Fibroblast of skin of back (primary cell): ENCODE results near the gene URM1.
"Not testable (repeated sequence)": the region's sequence is repeated elsewhere in the genome, so short reads cannot be mapped to it uniquely, and the experiment has no call there.

ENCODE experiments used
- DNase-seq: peaks from one replicate; pipeline ENCODE4 v3.0.0-alpha.2; 2013

URM1 gene

DNA sequence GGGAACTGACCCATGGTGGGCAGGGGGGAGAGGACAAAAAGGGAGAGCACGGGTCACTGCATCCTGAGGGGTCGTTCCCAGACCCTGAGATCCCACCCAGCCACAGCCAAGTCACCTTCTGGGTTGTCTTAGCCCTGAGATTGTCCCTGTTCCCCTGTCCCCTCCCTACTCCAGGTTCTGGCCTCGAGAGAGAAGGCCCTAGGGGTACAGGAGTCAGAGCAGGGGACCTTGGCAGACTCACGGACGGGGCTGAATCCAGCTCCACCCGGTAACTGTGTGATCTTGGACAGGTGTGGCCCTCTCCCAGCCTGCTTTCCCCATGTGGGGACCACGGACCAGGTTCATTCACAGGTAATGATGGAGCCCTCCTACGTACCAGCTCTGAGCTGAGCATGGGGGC, 38.3 kb downstream of the URM1 start:
- no peak for DNase-seq

DNA sequence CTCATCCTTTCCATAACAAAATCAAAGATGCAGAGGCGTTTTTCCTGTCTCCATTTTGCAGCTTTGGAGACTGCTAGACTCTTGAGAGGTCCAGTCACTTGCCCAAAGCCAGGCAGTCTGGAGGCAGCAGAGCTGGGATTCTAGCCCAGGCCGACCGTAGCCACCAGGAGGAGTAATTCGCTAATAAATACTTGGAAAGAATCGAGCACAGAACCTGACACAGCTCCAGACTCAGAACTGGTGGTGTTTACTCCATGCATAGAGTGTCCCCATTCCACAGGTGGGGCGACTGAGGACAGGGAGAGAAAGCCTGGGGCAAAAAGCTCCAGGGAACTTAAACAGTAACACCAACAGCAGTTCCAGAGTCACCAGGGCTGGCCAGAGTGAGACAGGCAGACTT, 38.8 kb downstream of the URM1 start:
- DNase-seq: peak; percentile 29

DNA sequence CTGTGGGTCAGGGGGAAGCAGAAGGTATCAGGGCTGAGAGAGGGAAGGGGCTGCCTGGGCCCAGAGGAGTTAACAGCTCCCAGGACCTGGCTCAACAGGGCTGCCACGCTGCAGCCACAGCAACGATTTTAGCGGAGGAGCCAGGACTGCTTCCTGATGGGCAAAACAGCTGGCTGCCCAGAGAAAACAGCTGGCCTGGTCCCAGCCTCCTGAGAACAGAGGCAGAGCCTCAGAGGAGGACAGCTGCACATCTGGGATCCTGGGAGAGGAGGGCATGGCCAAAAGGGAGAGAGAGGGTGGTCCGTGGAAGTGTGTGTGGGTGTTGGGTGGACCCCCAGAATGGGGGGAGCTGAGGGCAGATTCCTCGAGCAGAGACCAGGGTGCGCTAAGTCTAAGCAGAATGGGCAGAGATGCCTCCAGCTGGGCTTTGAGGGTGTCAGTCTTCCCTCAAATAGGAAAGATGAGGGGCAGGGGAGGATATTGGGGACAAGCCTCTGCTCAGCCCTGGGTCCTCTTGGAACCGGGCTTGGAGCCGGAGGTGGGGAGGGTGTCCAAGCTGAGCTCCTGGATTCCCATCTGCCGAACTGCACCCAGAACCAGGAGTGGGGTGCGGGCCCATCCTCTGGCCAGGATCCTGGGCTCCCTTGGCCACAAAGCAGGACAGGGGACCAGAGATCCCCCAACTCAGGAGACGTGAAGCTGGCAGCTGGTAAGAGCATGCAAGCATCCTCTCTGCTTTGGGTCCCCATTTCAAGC, 40.4 kb downstream of the URM1 start:
- no peak for DNase-seq

DNA sequence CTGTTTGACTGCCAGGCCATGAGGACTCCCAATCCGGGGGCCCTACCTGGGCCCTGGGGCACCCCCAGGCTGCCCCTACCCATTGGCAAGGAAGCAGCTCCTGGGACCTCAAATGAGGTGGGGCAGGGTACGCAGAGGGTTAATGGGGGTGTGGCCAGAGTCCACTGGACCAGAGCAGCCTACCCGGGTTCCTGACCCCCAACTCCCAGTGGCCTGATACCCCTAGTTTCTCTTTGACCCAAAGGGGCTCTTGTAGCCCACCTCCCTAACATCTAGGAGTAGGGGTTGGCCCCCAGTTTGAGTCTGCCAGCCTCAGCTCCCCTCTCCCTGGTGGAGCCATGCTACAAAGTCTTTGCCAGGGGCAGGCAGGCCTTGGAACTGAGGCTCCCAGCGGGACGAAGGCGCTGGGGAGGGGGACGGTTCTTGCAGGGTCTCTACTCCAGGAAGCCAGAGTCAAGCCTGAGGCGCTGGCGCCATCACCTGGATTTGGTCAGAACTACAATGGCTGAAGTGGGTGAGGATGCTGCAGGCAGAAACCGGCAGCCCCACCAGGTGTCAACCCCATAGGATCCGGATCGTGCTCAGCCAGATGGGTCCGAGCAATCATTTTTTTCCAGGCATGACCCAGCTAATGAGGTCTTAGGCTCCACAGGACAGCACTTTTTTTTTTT, 41.1 kb downstream of the URM1 start:
- peak; percentile 40 for DNase-seq

DNA sequence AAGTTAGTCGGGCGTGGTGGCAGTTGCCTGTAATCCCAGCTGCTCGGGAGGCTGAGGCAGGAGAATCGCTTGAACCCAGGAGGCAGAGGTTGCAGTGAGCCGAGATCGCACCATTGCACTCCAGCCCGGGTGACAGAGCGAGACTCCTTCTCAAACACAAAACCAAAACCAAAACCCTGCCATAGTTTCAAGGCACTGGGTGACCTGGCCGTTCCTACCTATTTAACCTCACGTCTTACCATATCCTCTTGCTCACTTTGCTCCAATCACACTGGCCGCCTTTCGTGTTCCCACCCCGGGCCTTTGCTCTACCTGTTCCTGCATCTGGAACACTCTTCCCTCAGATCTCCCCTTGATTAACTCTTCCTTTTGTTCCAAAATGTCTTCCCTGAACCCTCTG, 42.6 kb downstream of the URM1 start:
- not testable (repeated sequence) for DNase-seq

DNA sequence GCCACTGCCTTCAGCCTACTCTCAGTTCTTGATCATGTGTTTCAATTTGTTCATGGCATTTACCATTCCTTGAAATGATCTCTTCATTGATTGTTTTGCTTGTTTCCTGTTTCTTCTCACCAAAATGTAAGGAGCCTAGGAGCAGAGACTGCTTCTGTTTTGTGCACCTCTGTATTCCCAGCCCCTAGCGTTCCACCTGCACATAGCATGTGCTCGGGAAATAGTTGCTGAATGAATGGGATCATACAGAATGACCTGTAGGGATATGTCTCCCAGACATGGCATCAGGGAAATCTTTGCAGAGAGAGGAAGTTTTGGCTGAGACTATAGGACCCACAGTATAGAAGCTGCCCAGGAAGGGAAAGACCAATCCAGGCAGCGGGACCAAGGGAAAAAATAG, 43.3 kb downstream of the URM1 start:
- DNase-seq: no peak

DNA sequence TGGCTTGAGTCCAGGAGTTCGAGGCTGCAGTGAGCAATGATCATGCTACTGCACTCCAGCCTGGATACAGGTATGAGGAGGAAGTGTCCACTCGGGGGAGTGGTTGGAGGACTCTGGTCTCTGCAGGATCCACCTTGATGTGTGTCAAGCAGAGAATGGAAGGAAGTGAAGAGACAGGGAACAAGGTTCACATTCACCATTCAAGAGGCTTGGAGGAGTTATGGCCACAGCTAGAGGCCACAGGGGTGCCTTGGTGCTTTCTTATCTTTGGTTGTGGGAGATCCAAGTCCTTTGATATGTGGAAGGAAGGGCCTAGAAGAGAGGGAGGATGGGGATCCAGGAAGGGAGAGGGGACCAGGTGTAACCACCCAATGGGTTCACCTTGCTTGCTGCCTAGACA, 44.1 kb downstream of the URM1 start:
- DNase-seq: no peak

DNA sequence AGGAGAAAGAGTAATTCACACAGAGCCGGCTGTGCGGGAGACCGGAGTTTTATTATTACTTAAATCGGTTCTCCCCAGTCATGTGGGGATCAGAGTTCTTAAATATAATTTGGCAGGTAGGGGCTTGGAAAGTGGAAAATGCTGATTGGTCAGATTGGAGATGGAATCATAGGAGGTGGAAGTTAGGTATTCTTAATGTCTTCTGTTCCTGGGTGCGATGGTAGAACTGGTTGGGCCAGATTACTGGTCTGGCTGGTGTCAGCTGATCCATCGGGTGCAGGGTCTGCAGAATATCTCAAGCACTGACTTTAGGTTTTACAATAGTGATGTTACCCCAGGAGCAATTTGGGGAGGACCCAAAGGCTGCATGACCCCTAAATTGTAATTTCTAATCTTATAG, 44.8 kb downstream of the URM1 start:
- no peak for DNase-seq

DNA sequence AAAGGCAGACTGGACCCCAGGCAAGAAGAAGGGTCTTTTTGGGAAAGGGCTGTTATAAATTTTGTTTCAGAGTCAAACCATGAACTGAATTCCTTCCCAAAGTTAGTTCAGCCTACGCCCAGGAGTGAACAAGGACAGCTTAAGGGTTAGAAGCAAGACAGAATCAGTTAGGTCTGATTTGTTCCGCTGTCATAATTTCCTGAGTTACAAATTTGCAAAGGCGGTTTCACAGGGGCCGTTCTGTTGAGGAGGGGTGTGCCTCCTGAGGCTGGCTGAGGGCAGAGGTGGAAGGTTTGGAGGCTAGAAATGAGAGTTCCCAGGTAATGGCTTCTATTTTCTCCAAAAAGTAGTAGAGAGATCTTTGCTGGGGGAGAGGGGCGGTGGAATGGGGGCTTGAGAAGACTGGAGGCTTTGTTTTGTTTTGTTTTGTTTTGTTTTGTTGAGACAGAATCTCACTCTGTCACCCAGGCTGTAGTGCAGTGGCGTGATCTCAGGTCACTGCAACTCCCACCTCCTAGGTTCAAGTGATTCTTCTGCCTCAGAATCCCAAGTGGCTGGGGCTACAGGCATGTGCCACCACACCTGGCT, 45.4 kb downstream of the URM1 start:
- no peak for DNase-seq

DNA sequence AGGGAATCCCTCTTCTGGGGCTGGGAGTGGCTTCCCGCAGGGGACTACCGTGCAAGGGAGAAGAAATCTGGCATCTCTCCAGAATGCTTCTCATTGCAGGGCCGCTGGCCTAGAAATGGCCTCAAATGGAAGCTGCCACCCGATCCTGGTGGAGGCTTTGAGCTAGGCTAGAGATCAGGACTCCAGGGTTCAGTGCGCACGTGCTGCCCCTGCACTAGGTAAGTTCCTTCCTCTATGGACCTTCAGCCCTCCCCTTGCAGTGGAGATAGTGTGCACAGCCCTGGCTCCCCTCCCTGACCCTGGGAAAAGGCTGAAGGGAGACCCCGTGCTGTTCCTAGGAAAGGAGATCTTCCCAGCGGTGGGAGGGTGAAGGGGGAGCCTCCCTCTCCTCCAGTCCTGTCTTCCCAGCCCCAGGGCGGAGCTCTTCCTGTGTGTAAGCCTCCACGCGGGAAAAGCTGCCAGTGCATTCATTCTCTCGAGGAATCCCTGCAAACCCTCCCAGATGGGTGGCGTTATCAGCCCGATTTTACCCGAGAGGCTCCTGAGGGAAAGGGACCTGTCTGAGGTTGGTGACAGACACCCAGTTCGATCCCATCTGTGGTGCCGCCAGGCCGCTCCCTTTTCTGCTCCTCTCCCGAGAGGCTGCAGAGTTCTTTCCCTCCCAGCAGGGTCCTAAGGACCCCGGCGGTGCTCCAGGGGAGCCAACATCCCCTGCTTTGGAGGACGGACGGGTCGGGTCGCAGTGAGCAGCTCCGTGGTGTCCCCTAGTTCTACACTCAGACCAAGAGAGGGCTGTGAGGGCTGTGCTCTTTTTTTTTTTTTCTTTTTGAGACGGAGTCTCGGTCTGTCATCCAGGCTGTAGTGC, 48.1 kb downstream of the URM1 start:
- DNase-seq: peak; percentile 61

DNA sequence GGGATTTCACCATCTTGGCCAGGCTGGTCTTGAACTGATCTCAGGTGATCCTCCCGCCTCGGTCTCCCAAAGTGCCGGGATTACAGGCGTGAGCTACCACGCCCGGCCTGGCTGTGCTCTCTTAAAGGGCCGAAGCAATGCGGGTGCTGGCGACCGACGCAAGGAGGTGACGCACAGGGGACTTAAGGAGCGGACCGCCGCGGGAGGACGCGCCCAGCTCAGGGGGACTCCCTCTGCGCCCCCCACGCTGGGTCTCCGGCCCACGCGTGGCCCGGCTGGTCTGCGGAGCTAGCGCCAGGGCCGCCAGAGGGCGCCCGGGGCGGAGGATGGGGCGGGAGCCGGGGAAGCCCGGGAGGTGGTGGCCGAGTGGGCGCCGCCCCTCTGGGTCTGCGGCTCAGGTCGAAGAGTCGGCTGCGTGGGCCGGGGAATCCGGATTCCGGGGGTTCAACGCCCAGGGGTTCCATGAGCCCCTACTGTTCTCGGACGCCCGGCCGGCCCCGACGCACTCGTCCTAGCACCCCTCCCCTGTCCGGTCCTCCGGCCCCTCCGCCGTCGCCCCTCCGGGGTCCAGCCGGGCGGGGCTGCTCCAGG, 49.0 kb downstream of the URM1 start:
- peak; percentile 71 for DNase-seq

DNA sequence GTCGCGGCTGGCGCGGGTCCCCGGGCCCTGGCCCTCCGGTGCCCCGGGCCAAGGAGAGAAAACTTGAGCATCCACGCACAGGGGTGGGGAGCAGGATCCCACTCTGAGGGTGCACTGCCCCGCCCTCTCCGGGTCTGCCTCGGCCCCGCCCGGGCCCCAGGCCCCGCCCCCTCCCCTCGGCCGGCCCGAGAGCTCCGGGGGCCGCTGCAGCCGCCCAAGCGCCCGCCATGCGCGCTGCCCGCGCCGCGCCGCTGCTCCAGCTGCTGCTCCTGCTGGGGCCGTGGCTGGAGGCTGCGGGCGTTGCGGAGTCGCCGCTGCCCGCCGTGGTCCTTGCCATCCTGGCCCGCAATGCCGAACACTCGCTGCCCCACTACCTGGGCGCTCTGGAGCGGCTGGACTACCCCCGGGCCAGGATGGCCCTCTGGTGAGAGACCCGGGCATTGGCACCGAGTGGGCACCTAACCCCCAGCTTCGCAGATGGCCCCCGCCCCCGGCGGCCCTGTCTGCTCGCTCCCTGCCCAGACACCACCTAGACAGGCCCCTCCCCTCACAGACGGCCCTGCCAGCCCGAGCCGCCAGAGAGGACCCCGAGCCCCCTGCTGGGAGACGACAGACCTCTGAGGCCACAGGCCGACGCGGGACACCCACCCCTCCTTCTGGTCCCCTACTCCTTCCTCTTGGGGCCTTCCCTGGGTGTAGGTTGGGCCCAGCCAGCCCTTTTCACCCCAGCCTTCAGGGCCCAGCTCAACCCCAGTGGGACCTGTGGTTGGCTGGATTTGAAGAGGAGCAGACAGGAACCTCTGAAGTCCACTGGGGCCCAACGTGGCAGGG, 49.7 kb downstream of the URM1 start, which contains the start of gene CERCAM:
Gene CERCAM, plus strand, starts transcription at position 207 of the 831 bp plus-strand sequence. Its CDS starts 21 bp downstream, at position 228.
- peak; percentile 61 for DNase-seq

DNA sequence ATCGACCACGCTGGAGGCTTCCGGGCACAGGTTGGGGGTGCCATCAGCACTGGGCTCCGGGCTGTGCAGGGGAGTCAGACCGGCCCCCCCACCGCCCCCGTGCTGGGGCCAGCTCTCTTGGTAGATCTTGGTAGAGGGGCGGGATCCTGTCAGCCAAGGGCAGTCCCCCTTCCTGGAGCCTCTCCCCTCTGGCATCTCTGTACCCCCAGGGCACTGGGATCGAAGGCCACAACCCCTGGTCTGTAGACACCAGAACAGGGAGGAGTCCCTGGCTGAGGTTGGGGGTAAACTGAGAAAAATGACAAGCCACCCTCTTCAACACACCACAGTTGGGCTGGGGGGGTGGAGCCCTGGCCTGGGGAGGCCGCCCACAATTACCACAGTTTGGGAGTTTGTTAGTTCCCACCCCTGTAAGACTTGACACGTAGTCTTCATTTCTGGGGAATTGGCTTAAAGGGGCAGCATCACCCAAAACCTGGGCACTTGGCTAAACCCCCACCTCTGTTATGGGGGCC, 50.4 kb downstream of the URM1 start:
- peak; percentile 59 for DNase-seq

DNA sequence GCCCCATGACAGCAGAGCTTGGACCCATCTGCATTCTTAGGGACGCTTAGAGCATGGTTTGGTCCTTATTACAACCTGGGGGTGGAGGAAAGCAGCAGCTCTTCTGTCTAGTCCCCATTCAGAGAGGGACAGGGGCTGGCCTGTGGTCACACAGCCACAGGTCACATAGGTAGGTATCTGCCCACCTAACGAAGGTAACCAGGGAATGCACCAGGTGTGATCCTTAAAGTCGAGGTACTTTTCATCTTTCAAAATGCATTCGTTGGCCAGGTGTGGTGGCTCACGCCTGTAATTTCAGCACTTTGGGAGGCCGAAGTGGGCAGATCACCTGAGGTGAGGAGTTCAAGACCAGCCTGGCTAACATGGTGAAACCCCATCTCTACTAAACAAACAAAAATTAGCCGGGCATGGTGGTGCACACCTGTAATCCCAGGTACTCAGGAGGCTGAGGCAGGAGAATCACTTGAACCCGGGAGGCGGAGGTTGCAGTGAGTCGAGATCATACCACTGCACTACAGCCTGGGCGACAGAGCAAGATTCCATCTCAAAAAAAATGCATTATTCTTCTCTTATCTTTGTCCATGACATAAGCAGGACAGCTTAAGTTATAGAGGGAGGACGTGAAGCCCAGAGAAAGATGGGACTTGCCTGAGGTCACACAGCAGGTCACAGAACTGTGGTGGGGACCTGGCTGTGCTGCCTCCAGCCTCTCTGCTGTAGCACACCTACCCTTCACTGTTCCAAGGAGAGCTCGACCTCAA, 51.0 kb downstream of the URM1 start:
- not testable (repeated sequence) for DNase-seq

DNA sequence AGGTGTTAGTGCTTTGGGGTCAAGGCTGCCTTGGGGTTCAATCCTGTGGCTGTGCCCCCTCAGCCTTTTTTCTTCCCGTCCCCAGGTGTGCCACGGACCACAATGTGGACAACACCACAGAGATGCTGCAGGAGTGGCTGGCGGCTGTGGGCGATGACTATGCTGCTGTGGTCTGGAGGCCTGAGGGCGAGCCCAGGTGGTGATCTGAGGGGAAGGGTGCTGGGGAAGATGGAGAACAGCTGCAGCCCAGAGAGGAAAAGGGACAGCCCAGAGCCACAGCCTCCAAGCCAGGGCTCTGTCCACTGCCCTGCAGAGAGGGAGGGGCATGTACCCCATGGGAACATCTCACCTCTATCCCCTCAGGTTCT, 51.6 kb downstream of the URM1 start:
- DNase-seq: no peak

DNA sequence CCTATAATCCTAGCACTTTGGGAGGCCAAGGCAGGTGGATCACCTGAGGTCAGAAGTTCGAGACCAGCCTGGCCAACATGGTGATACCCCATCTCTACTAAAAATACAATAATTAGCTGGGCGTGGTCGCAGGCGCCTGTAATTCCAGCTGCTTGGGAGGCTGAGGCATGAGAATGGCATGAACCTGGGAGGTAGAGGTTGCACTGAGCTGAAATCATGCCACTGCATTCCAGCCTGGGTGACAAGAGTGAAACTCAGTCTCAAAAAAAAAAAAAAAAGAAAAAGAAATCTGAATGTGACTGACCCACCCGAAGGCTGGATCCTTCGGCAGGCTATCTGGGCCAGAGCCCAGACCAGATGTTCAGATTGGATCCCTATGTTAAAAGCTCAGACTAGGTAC, 52.2 kb downstream of the URM1 start:
- peak; percentile 39 for DNase-seq

DNA sequence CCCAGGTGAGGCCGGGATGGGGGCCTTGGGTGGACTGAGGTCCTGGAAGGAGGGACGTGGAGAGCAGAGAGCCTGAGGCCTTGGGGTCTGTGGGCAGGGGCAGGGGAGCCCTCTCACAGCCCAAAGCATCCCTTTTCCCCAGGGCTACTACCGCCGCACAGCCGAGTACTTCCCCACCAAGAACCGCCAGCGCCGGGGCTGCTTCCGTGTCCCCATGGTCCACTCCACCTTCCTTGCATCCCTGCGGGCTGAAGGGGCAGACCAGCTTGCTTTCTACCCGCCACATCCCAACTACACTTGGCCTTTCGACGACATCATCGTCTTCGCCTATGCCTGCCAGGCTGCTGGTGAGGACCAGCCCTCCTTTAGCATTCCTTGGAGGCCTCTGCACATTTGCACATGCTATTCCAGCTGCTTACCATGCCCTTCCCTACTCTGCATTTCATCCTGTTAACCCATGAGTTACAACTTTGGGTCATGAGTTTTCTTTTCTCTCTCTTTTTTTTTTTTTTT, 53.1 kb downstream of the URM1 start:
- no peak for DNase-seq

DNA sequence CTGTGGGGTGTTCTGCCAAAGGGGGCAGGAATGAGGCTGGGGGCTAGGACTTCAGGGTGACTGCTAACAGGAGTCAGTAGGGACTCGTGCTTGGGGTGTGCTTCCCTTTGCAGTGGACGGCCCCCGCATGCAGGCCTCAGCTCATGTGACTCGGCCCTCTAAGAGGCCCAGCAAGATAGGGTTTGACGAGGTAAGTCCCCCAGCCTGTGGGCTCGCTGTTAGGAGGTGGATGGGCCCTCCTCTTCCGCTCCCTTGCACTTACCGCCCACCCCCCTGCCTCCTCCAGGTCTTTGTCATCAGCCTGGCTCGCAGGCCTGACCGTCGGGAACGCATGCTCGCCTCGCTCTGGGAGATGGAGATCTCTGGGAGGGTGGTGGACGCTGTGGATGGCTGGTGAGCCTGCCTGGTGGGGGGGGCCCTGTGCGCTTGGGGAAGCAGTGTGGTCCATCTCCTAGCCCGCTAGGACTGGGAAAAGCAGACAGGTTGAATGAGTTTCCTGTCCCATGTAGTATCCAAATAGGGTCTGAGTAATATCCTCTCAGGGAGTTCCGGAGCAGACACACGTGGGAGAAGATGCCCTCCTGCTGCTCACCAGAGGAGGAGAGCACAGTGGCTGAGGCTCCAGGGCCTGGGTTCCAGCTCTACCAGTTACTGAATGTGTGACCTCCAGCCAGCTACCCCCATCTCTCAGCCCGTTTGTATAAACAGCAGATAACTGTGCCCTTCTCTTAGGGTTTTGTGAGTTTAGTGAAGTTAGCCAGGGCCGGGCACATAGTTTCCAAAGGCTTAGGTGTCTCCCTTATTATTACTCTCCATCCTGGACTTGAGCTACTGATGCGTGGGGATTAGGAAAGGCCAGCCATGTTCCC, 57.7 kb downstream of the URM1 start:
- DNase-seq: no peak

DNA sequence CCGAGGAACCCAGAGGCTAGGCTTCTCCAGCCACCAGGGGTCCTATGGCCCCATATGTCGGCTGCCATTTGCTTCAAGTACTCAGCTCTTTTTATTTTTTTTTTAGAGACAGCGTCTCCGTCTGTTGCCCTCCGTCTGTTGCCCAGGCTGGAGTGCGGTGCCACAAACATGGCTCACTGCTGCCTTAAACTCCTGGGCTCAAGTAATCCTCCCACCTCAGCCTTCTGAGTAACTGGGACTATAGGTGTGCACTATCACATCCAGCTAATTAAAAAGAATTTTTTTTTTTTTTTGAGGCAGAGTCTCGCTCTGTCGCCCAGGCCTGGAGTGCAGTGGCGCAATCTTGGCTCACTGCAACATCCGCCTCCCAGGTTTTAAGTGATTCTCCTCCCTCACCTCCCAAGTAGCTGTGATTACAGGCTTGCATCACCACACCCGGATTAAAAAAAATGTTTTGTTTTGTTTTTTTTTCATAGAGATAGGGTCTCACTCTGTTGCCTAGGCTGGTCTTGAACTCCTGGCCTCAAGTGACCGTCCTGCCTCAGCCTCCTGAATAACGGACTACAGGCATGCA, 58.4 kb downstream of the URM1 start:
- no peak for DNase-seq
